HG03565 (cell line): ENCODE results near the gene PTGFRN.
"Not testable (repeated sequence)": the region's sequence is repeated elsewhere in the genome, so short reads cannot be mapped to it uniquely, and the experiment has no call there.

Source experiments
- ATAC-seq: cut with Tn5 transposase; IDR thresholded peaks from one replicate; pipeline ENCODE4 v1.9.1; 2021; ENCODE audit warnings: mild to moderate bottlenecking, moderate library complexity; ENCODE audit not compliant: unreplicated experiment

The PTGFRN gene

GRCh38 chr1:116909512-116910378, at the start of gene PTGFRN:
TSS of gene PTGFRN (plus strand) at chr1:116909916. CDS start at chr1:116910204, 288 bp downstream.
- ATAC-seq = no peak

- ATAC-seq = not testable (repeated sequence)
Observed at GRCh38 chr1:116860167-116860566, 49.5 kb upstream of the PTGFRN start.

- ATAC-seq = no peak
Observed at GRCh38 chr1:116861137-116861536, 48.6 kb upstream of the PTGFRN start.

GRCh38 chr1:116863031-116863430, 46.7 kb upstream of the PTGFRN start:
- not testable (repeated sequence) for ATAC-seq

- not testable (repeated sequence) for ATAC-seq
Observed at GRCh38 chr1:116866478-116866877, 43.2 kb upstream of the PTGFRN start.

GRCh38 chr1:116868385-116868784, 41.3 kb upstream of the PTGFRN start:
- no peak for ATAC-seq

- ATAC-seq = no peak
Observed at GRCh38 chr1:116869611-116870010, 40.1 kb upstream of the PTGFRN start.

GRCh38 chr1:116870300-116870699, 39.4 kb upstream of the PTGFRN start:
- ATAC-seq = no peak

- ATAC-seq = no peak
Observed at GRCh38 chr1:116871779-116872146, 38.0 kb upstream of the PTGFRN start.

GRCh38 chr1:116873680-116874271, 35.9 kb upstream of the PTGFRN start:
- no peak for ATAC-seq

- ATAC-seq = no peak
Observed at GRCh38 chr1:116874733-116875249, 34.9 kb upstream of the PTGFRN start.

- no peak for ATAC-seq
Observed at GRCh38 chr1:116875391-116875790, 34.3 kb upstream of the PTGFRN start.

GRCh38 chr1:116875946-116876345, 33.8 kb upstream of the PTGFRN start:
- ATAC-seq = not testable (repeated sequence)

GRCh38 chr1:116877141-116877818, 32.4 kb upstream of the PTGFRN start:
- ATAC-seq = no peak

- no peak for ATAC-seq
Observed at GRCh38 chr1:116878804-116879477, 30.8 kb upstream of the PTGFRN start.

GRCh38 chr1:116879478-116880133, 30.1 kb upstream of the PTGFRN start:
- ATAC-seq = no peak

- ATAC-seq = no peak
Observed at GRCh38 chr1:116880917-116881316, 28.8 kb upstream of the PTGFRN start.

GRCh38 chr1:116881879-116882520, 27.7 kb upstream of the PTGFRN start:
- no peak for ATAC-seq

- no peak for ATAC-seq
Observed at GRCh38 chr1:116882866-116883265, 26.9 kb upstream of the PTGFRN start.

GRCh38 chr1:116886291-116886878, 23.3 kb upstream of the PTGFRN start:
- no peak for ATAC-seq
